Gastrocnemius medialis (tissue), 4 donors: ENCODE results near the gene LPO. TPM values are rescaled to one million over a fixed set of nuclear protein-coding genes. Genes with fewer than 3 reads are reported as not detected.

Experiments used
- ATAC-seq, 2 donors: fragments of 150-250 bp; one replicate each; pipeline ENCODE4 v1.9.1; 2016
- DNase-seq, 2 donors: peaks; one replicate each; pipeline ENCODE4 v3.0.0-alpha.2; 2019
- H3K27ac ChIP-seq, 4 donors: fragments of 200-600 bp; sonication (generic); 1 replicate in 1 of 4; 2 replicates in 3 of 4; pipeline ENCODE4 v1.5.1; 2016 to 2018; ENCODE audit warnings: mild to moderate bottlenecking in 2 of 4, moderate library complexity in 1 of 4
- H3K27me3 ChIP-seq, 3 donors: fragments of 200-600 bp; sonication (generic) in 2 of 3; 1 replicate in 1 of 3; 2 replicates in 2 of 3; pipeline versions ENCODE4 v1.5.1 to v1.6.0; 2016 to 2019; ENCODE audit warnings: mild to moderate bottlenecking in 1 of 3, moderate library complexity in 1 of 3
- H3K36me3 ChIP-seq, 2 donors: fragments of 200-600 bp; sonication (generic) in 1 of 2; one replicate each; pipeline ENCODE4 v1.5.1; 2017 to 2018
- H3K4me1 ChIP-seq, 2 donors: fragments of 200-600 bp; sonication (generic) in 1 of 2; one replicate each; pipeline ENCODE4 v1.5.1; 2016 to 2017; ENCODE audit warnings: mild to moderate bottlenecking in 2 of 2
- H3K4me3 ChIP-seq, 4 donors: fragments of 200-600 bp; sonication (generic) in 3 of 4; 1 replicate in 1 of 4; 2 replicates in 3 of 4; pipeline ENCODE4 v1.5.1; 2016 to 2019; ENCODE audit warnings: mild to moderate bottlenecking in 2 of 4
- H3K9me3 ChIP-seq, 3 donors: fragments of 200-600 bp; sonication (generic) in 2 of 3; 1 replicate in 1 of 3; 2 replicates in 2 of 3; pipeline ENCODE4 v1.5.1; 2016 to 2019
- CTCF ChIP-seq, 5 experiments: fragments of 450-650 bp in 3 of 5; fragments of 200-600 bp in 2 of 5; sonication (generic) in 2 of 5; IDR thresholded peaks in 4 of 5; conservative IDR thresholded peaks in 1 of 5; 1 replicate in 4 of 5; 2 replicates in 1 of 5; pipeline ENCODE4 v1.5.1; 2016 to 2019; ENCODE audit warnings: antibody characterized with exemption in 5 of 5, mild to moderate bottlenecking in 3 of 5, moderate library complexity in 3 of 5
- POLR2A ChIP-seq, 2 donors: fragments of 450-650 bp; IDR thresholded peaks; one replicate each; pipeline ENCODE4 v1.6.1; 2017; ENCODE audit warnings: antibody characterized with exemption in 2 of 2, mild to moderate bottlenecking in 2 of 2, moderate library complexity in 2 of 2
- in situ Hi-C, 4 donors: fragments of 200-750 bp; cut with MboI; loops; one replicate each; pipeline versions ENCODE4 v1.15.0 to v1.8.0; 2017; ENCODE audit warnings: low sequenced_read_pairs in 4 of 4
- intact Hi-C: fragments of 100-400 bp; cut with DNase I; formaldehyde crosslinking; loops from one replicate; pipeline ENCODE4 v1.15.1; 2023; ENCODE audit warnings: low total_unique reads
- total RNA-seq, 4 donors: library from RNA; depleted of rRNA; stranded (reverse); fragments of >200 nt; gene quantifications; one replicate each; pipeline versions ENCODE4 v1.1.0 to v1.2.3, GENCODE V29; 2016

LPO gene
- total RNA-seq, 4 donors from 2014 or later: not detected

- intact Hi-C loops (no loop called here), in situ Hi-C loops (no loop called here)
- Histone ChIP-seq H3K27ac (no peak overlapping the region), H3K36me3 (no peaks in the 10 kb centered on the region), H3K27me3 (peaks cover 0 to 10% (median 0%) of the 10 kb centered on the region in 3 donors), H3K4me1 (no peaks in the 10 kb centered on the region), H3K4me3 (no peak overlapping the region), H3K9me3 (no peaks in the 10 kb centered on the region)
- no peak for TF ChIP-seq POLR2A (IDR thresholded peaks at IDR 0.05)
- TF ChIP-seq CTCF (IDR thresholded peaks at IDR 0.05 in 4 of 5, conservative IDR thresholded peaks at IDR 0.05 in 1 of 5): no peak
- DNase-seq (no peak), ATAC-seq (no peak)
These were observed 8.5 kb upstream of the LPO start for GRCh38 chr17:58229881-58230280.

- intact Hi-C loops: no loop called here
- Histone ChIP-seq H3K4me3 (no peak overlapping the region), H3K27me3 (peaks cover 0 to 16% (median 12%) of the 10 kb centered on the region in 3 donors), H3K27ac (no peak overlapping the region), H3K36me3 (no peaks in the 10 kb centered on the region), H3K9me3 (no peaks in the 10 kb centered on the region), H3K4me1 (no peaks in the 10 kb centered on the region)
- ATAC-seq: no peak
- in situ Hi-C loops: no loop called here
- TF ChIP-seq CTCF (IDR thresholded peaks at IDR 0.05 in 4 of 5, conservative IDR thresholded peaks at IDR 0.05 in 1 of 5): no peak
- DNase-seq: no peak
These were observed 6.7 kb upstream of the LPO start for GRCh38 chr17:58231641-58232040.

DNA sequence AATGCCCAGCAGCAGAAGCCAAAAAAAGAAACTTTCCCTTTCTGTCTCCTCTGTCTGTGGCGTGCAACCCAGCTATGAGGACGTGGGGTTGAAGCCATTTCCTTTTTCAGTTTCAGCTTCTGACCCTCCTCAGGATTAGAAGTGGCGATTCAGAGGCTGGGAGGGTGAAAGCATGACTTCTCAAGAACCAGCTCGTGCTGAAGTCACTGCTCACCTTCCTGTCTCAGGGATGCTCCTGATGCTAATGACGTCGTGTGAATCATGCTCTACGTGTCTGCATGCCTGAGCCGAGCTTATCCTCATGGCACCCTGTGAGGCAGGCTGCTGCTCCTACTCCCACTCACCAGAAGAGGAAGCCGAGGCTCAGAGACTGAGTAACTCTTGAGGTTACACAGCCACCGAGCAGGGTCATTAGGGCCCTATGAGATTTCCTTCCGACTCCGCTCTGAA is 5.7 kb upstream of the LPO start:
- DNase-seq (no peak), ATAC-seq (no peak)
- Histone ChIP-seq H3K36me3 (no peaks in the 10 kb centered on the region), H3K4me1 (no peaks in the 10 kb centered on the region), H3K4me3 (no peak overlapping the region), H3K27me3 (peaks cover 0 to 16% (median 12%) of the 10 kb centered on the region in 3 donors), H3K9me3 (no peaks in the 10 kb centered on the region), H3K27ac (no peak overlapping the region)
- intact Hi-C loops: no loop called here
- in situ Hi-C loops: no loop called here
- no peak for TF ChIP-seq CTCF (IDR thresholded peaks at IDR 0.05 in 4 of 5, conservative IDR thresholded peaks at IDR 0.05 in 1 of 5)
- TF ChIP-seq POLR2A (IDR thresholded peaks at IDR 0.05): no peak

GRCh38 chr17:58233543-58233942 is 4.8 kb upstream of the LPO start:
- in situ Hi-C loops (no loop called here), intact Hi-C loops (no loop called here)
- TF ChIP-seq POLR2A (IDR thresholded peaks at IDR 0.05) (no peak), CTCF (IDR thresholded peaks at IDR 0.05 in 4 of 5, conservative IDR thresholded peaks at IDR 0.05 in 1 of 5) (no peak)
- H3K4me3 ChIP-seq: no peak overlapping the region
- no peak overlapping the region for H3K27ac ChIP-seq
- H3K27me3 ChIP-seq: peaks cover 0 to 16% (median 12%) of the 10 kb centered on the region in 3 donors
- H3K4me1 ChIP-seq: no peaks in the 10 kb centered on the region
- H3K9me3 ChIP-seq: no peaks in the 10 kb centered on the region
- ATAC-seq: no peak
- DNase-seq: no peak
- H3K36me3 ChIP-seq: no peaks in the 10 kb centered on the region

DNA sequence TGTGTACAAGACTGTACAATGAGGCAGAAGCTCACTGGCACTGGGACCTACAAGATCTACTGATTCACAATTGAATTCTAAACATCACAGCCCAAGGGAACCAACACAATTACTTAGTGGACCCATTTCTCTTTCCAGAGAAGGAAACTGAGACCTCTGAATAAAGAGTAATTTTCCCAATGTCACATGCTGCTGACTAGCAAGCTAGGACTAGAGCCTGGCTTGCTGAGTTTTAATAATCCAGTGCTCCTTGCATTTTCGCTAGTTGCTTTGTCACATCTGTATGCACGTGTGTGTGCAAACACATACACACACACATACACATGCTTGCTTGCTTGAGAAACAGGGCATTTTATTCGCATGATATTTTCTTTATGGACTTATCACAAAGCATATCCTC is 3.9 kb upstream of the LPO start:
- Histone ChIP-seq H3K9me3 (no peaks in the 10 kb centered on the region), H3K36me3 (no peaks in the 10 kb centered on the region), H3K4me1 (no peaks in the 10 kb centered on the region), H3K27me3 (peaks cover 0 to 15% (median 13%) of the 10 kb centered on the region in 3 donors), H3K4me3 (no peak overlapping the region), H3K27ac (no peak overlapping the region)
- in situ Hi-C loops: no loop called here
- ATAC-seq (no peak), DNase-seq (no peak)
- no peak for TF ChIP-seq POLR2A (IDR thresholded peaks at IDR 0.05)
- no peak for TF ChIP-seq CTCF (IDR thresholded peaks at IDR 0.05 in 4 of 5, conservative IDR thresholded peaks at IDR 0.05 in 1 of 5)
- intact Hi-C loops: no loop called here
